Measurements from ENCODE around the gene ATP9A. TPM values are rescaled to one million over a fixed set of nuclear protein-coding genes. Genes with fewer than 3 reads are reported as not detected.

ATP9A gene
- total RNA-seq, 1 experiment from 2014 or later: 16.8 TPM

GRCh38 chr20:51733070-51733469 lies 35.1 kb downstream of the ATP9A start (continued):
- TF ChIP-seq EZH2 (IDR thresholded peaks at IDR 0.05) (no peak), ZFX (IDR thresholded peaks at IDR 0.05) (no peak), ELF1 (IDR thresholded peaks at IDR 0.05; ENCODE audit: borderline replicate concordance, low read depth) (no peak), JUND (IDR thresholded peaks at IDR 0.05) (no peak), RAD21 (IDR thresholded peaks at IDR 0.05; ENCODE audit: low read depth) (no peak), POLR2A (IDR thresholded peaks at IDR 0.05; ENCODE audit: borderline replicate concordance, extremely low read depth, insufficient read depth, insufficient read length) (no peak)
- TF ChIP-seq, protein P1, sequence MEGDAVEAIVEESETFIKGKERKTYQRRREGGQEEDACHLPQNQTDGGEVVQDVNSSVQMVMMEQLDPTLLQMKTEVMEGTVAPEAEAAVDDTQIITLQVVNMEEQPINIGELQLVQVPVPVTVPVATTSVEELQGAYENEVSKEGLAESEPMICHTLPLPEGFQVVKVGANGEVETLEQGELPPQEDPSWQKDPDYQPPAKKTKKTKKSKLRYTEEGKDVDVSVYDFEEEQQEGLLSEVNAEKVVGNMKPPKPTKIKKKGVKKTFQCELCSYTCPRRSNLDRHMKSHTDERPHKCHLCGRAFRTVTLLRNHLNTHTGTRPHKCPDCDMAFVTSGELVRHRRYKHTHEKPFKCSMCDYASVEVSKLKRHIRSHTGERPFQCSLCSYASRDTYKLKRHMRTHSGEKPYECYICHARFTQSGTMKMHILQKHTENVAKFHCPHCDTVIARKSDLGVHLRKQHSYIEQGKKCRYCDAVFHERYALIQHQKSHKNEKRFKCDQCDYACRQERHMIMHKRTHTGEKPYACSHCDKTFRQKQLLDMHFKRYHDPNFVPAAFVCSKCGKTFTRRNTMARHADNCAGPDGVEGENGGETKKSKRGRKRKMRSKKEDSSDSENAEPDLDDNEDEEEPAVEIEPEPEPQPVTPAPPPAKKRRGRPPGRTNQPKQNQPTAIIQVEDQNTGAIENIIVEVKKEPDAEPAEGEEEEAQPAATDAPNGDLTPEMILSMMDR (IDR thresholded peaks at IDR 0.05 in 2 of 3, conservative IDR thresholded peaks at IDR 0.05 in 1 of 3; ENCODE audit: borderline replicate concordance in 1 of 3, insufficient read depth in 1 of 3, low read depth in 2 of 3, low read length in 2 of 3): no peak

DNA sequence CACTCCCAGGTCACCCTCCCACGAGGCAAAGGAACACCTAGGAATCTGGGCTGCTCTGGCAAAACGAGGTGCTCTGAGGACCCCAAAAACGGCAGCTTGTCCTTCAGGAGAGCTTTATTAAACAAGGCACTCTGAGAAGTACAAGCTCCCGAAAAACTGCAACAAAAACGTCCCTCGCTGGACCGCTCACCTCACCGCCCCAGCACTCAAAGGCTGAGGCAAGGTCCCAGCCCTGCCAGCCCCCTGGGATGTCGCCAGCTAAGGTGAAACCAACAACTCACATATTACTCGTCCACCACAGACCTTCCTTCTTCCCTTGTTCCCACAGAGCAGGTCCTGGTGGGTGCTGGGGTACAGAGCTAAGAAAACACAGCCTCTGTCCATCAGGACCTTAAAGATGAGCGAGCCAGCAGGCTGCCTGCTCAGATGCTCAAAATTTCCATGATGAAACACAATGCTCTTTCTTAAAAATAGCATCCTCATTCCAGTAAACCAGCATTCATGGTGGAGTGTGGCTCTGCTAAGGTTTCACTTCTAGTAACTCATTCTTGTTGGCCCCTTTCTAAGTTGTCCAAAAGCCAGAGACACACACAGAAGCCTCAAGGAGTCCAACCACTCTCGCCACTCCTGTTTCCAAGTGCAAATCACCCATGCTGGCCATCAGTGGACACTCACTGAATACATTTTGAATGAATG lies 35.9 kb downstream of the ATP9A start:
- intact Hi-C loops (cut with micrococcal nuclease): no loop called here
- CTCF ChIA-PET: interaction anchor here (1.0 kb wide), 1 partner anchor 19 kb away, joined by 3 read pairs; no protein-coding TSS in a partner anchor
- TF ChIP-seq, protein P2, sequence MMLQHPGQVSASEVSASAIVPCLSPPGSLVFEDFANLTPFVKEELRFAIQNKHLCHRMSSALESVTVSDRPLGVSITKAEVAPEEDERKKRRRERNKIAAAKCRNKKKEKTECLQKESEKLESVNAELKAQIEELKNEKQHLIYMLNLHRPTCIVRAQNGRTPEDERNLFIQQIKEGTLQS (IDR thresholded peaks at IDR 0.05): no peak
- no peak for TF ChIP-seq RAD21 (IDR thresholded peaks at IDR 0.05; ENCODE audit: low read depth)
- TF ChIP-seq EGR1 (IDR thresholded peaks at IDR 0.05; ENCODE audit: low read depth): no peak
- no peak for TF ChIP-seq TCF7L2 (IDR thresholded peaks at IDR 0.05; ENCODE audit: borderline replicate concordance, extremely low read depth, insufficient read depth, insufficient read length)

More for the DNA sequence above, 35.9 kb downstream of the ATP9A start:
- ChIA-PET POLR2A (no interaction called here), RAD21 (ENCODE audit: low non-redundant PET in 1 of 2, low total read pairs in 2 of 2, uncharacterized antibody in 2 of 2, unreplicated experiment in 2 of 2) (no interaction called here)
- ATAC-seq (no peak), DNase-seq (ENCODE audit: low read depth, low spot score) (no peak)
- no TSS peak for BruUV-seq (replicated peaks)
- Histone ChIP-seq H3K4me1 (ENCODE audit: control insufficient read depth in 1 of 2, insufficient read depth in 2 of 2, low read length in 2 of 2) (peaks cover 10 to 41% of the 10 kb centered on the region in 2 experiments), H3K9me2 (ENCODE audit: insufficient read depth) (no peaks in the 10 kb centered on the region), H3K27ac (ENCODE audit: low read depth, low read length) (no peak overlapping the region), H3K27me3 (ENCODE audit: insufficient read depth, low read length) (no peaks in the 10 kb centered on the region), H3K79me2 (ENCODE audit: insufficient read depth, low read length) (no peaks in the 10 kb centered on the region), H3K9ac (ENCODE audit: low read length) (no peak overlapping the region), H2AFZ (ENCODE audit: low read depth, low read length, poor library complexity, severe bottlenecking) (no peak overlapping the region), H3K4me3 (replicated peaks in 1 of 2; ENCODE audit: low read depth in 1 of 2, low read length in 2 of 2) (no peak overlapping the region), H3K4me2 (ENCODE audit: low read length) (no peak overlapping the region), H4K20me1 (ENCODE audit: insufficient read depth) (no peaks in the 10 kb centered on the region), H3K36me3 (ENCODE audit: control insufficient read depth in 1 of 2, insufficient read depth in 2 of 2, low read length in 2 of 2) (no peaks in the 10 kb centered on the region), H3K9me3 (ENCODE audit: control insufficient read depth in 1 of 2, insufficient read depth in 1 of 2, low read depth in 1 of 2, low read length in 2 of 2) (no peaks in the 10 kb centered on the region)

Measured in HCT116 (cell line).